GM12801 (cell line): ENCODE data around the gene VTCN1.

ENCODE experiments used
- CTCF ChIP-seq: IDR thresholded peaks from one replicate; pipeline ENCODE4 v1.5.1; 2011; ENCODE audit warnings: control low read depth; ENCODE audit not compliant: insufficient read length; ENCODE audit errors: extremely low read depth

The VTCN1 gene

GRCh38 chr1:117146072-117146471, 64.7 kb downstream of the VTCN1 start:
- no peak for TF ChIP-seq CTCF

- TF ChIP-seq CTCF, result no peak
Measured at GRCh38 chr1:117143871-117144270, 66.9 kb downstream of the VTCN1 start.

- no peak for TF ChIP-seq CTCF
Measured at GRCh38 chr1:117143172-117143571, 67.6 kb downstream of the VTCN1 start.

GRCh38 chr1:117142200-117142599, 68.5 kb downstream of the VTCN1 start:
- TF ChIP-seq CTCF, result no peak

GRCh38 chr1:117138561-117138960, 72.2 kb downstream of the VTCN1 start:
- TF ChIP-seq CTCF, result no peak

GRCh38 chr1:117138106-117138505, 72.6 kb downstream of the VTCN1 start:
- TF ChIP-seq CTCF, result no peak

- no peak for TF ChIP-seq CTCF
Measured at GRCh38 chr1:117137281-117137855, 73.4 kb downstream of the VTCN1 start.
